AG10803 (cell line): ENCODE measurements around the gene TP53BP2.
"Not testable (repeated sequence)": the region's sequence is repeated elsewhere in the genome, so short reads cannot be mapped to it uniquely, and the experiment has no call there.

ENCODE experiments used
- DNase-seq: peaks from one replicate; pipeline ENCODE4 v3.0.0; 2010; ENCODE audit warnings: low read depth
- H3K4me3 ChIP-seq: 2 replicates; pipeline ENCODE4 v1.5.1; 2011; ENCODE audit warnings: mild to moderate bottlenecking, low read length, control low read depth
- TF ChIP-seq, protein P1 (sequence below): conservative IDR thresholded peaks from 2 replicates; pipeline ENCODE4 v1.5.1; 2011; ENCODE audit warnings: mild to moderate bottlenecking, low read length, control low read depth, inconsistent platforms

TP53BP2 gene

DNA sequence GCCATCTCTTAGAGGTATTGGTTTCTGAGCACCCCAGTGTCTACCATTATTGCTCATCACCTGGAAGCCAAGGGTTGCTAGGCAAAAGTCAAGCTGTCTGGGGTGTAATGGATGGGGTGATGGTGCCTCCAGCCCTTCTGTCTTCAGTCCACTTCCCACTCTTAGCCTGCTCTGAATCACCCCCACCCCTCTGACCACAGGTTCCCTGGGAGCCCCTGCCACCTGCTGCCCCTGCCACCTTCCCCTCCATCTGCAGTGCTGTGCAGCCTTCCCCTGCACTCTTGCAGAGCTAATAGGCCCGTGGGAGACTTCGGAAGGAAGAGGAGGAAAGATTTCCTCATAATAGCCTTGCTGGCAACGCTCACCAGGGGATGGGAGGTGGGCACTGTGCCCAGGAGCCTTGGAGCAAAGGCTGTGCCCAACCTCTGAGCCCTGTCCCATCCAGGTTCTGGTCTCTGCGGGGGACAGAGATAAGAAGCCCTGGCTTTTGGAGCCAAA is 97.9 kb downstream of the TP53BP2 start:
- no peak overlapping the region for H3K4me3 ChIP-seq
- TF ChIP-seq, protein P1, sequence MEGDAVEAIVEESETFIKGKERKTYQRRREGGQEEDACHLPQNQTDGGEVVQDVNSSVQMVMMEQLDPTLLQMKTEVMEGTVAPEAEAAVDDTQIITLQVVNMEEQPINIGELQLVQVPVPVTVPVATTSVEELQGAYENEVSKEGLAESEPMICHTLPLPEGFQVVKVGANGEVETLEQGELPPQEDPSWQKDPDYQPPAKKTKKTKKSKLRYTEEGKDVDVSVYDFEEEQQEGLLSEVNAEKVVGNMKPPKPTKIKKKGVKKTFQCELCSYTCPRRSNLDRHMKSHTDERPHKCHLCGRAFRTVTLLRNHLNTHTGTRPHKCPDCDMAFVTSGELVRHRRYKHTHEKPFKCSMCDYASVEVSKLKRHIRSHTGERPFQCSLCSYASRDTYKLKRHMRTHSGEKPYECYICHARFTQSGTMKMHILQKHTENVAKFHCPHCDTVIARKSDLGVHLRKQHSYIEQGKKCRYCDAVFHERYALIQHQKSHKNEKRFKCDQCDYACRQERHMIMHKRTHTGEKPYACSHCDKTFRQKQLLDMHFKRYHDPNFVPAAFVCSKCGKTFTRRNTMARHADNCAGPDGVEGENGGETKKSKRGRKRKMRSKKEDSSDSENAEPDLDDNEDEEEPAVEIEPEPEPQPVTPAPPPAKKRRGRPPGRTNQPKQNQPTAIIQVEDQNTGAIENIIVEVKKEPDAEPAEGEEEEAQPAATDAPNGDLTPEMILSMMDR = no peak
- DNase-seq = peak; percentile 51

DNA sequence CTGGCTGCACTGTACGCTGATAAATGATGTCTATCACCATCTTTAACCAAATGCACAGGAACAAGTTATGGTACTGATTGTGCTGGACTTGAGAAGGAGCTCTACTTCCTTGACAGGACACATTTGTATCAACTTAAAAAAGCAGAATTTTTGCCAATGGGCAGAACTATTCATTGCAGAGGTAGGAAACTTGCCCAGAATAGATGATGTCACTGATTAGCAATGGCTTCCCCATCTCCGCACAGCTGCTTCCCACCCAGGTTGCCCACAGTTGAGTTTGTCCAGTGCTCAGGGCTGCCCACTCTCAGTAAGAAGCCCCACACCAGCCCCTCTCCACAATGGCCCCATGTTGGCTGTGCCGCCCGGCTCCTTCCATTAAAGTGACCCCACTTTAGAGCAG is 100.0 kb downstream of the TP53BP2 start:
- peak; percentile 66 for DNase-seq
- TF ChIP-seq, protein P1 = no peak
- no peak overlapping the region for H3K4me3 ChIP-seq

DNA sequence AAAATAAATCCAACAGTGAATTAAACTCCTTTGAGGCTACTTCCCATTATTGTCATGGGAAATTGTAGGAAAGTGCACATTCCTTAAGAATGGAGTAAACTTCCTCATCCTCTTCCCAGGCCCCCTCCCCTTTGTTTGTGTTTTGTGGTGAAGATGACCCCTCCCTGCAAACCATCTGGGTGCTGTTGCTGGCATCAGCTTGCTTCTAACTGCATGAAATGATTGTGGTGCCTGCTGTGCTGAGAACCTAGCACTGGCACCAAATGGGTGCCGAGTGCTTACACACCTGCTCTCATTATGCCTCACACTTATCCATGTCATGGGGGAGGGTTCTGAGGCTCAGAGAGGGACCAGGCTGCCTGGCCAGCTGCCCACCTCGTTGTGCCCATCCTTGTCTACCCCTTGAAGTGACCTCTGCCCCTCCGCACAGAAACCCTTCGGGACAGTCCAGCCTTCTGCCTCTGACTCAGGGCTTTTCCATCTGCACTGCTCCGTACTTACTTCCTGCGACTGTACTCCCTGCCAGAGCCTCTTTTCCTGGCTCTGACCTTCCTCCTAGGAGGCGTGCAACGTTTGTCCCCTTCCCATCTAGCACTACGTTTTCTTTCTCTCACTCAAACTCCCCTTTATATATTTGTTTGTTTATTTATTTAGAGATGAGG is 102.8 kb downstream of the TP53BP2 start:
- TF ChIP-seq, protein P1 = no peak
- H3K4me3 ChIP-seq = no peak overlapping the region
- no peak for DNase-seq

DNA sequence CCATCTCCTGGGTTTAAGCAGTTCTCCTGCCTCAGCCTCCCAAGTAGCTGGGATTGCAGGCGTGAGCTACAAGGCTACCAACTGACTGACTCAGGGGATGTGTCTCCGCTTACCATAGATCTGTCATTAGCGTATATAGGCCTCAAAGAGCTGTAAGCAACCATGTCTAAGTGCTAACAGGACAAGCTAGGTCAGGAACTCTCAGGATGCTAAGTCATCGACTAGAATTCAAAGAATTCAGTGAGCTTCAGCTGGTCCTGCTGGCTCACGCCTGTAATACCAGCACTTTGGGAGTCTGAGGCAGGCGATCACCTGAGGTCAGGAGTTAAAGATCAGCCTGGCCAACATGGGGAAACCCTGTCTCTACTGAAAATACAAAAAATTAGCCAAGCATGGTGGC is 103.9 kb downstream of the TP53BP2 start:
- TF ChIP-seq, protein P1 = no peak
- DNase-seq = peak; percentile 70
- H3K4me3 ChIP-seq = no peak overlapping the region

DNA sequence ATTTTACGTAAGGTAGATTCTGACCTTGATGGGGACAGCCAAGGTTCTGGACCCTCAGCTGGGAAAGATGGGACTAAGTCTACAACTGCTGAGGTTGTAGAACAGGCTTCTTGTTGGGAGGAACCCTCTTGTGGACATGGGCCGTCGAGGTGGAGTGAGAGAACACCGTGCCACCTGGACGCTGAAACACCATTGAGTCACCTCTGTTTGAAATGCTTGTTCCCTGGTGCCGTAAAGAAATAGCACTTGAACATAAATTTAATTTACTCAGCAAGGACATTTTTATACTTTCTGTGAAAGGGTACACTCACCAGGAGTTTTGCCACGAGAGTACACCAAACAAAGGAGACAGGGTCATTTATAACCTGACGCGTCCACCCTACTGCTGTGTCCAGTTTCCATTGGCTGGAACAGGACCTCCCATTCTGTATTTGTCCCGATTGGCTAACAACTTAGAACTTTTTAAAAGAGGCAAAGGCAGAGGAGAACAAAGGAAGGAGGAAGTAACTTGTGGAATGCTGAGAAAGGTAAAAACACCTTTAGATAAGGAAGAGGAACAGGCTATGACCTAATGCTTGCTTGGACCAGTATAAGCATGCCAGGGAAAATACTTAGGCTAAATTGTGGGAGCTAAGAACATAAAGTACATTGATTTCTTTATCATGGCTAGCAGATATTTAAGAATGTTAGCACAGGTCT is 105.6 kb downstream of the TP53BP2 start:
- DNase-seq, H3K4me3 ChIP-seq: not testable (repeated sequence)

DNA sequence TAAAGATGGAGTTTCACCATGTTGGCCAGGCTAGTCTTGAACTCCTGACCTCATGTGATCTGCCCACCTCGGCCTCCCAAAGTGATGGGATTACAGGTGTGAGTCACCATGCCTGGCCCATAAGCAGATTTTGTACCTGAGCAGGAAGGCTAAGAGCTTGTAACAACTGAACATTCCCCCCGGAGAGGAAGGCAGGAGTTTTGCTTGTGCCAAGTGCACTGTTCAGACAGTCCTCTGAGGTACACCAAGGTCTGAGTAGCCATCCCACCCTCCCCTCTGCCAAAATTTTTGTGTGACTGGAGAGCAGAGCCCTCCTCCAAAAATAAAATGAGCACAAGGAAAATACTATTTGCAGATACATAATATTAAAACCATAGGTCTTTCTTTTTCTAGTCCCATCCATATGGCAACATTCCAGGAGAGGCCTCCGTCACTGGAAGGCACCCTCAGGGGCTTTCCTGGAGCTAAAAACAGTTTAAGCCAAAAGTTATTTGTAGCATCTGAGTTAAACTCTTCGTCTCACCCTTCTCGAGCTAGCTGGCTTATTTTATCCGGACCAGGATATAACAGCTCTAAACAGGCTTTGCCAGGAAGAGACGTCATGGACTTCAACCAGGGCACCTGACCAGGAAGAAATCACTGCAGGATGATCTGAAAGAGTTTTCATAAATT is 106.2 kb downstream of the TP53BP2 start:
- no peak for DNase-seq
- no peak overlapping the region for H3K4me3 ChIP-seq
- TF ChIP-seq, protein P1 = no peak

DNA sequence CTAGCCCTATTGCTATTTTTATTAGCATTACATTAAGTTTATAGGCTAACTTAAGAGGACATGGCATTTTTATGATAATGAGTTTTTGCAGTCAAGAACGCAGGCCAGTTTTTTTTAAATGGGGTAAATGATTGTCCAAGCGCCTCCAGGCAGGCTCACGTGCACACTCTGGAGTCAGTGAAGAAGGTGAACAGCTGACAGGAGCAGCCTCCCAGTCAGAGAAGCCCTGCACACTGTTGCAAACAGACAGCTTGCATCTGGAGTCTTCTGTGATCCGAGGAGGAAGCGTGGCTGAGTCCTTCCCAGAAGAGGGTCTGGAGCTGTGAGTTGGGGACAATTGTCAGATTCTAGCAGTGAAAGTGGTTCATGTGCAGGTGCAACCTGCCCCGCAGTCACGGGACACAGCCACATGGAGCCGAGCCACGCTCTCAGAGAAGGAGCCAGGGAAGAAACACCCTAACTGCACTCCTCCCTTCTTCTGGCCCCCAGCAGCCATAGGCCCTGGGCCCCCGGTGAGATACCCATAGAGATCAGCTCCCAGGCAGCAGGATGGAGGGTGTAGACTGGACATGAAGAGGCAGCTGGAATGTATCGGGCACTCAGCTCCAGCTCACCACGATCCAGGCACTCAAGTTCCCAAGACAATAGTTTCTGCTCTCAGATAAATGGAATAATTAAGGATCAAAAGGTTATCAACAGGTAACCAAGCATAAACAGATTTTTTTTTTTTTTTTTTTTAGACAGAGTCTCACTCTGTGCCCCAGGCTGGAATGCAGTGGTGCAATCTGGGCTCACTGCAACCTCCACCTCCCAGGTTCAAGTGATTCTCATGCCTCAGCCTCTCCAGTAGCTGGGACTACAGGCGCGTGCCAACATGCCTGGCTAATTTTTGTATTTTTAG is 107.0 kb downstream of the TP53BP2 start:
- no peak overlapping the region for H3K4me3 ChIP-seq
- TF ChIP-seq, protein P1 = no peak
- DNase-seq = no peak
